Measurements from ENCODE around the gene LGI2.

DNA sequence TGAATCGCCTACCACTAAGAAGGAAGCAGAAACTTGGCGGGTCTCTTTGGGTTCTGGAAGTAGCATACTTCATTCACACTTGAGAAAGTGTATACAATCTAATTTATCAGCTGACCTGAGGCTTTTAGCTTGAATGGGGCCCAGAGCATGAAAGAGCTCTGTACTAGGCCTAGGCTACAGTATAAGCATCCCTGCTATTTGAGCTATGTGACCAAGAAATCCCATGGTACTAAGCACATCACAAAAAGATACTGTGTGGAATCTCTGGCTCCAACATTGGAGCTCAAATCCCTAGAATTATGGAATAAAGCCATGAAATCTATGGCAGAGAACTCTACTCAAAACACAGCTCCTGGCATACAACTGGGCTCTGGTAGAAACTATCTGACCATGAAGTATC is 74.0 kb downstream of the LGI2 start:
- TF ChIP-seq TAF1 (IDR thresholded peaks at IDR 0.05; ENCODE audit: borderline replicate concordance, low read depth, low read length) (no peak), POLR2AphosphoS5 (IDR thresholded peaks at IDR 0.05; ENCODE audit: low read depth, low read length) (no peak), FOSL2 (IDR thresholded peaks at IDR 0.05; ENCODE audit: borderline replicate concordance, low read depth) (no peak), GATA2 (CRISPR knock-in tag; IDR thresholded peaks at IDR 0.05) (no peak), EP300 (IDR thresholded peaks at IDR 0.05; ENCODE audit: borderline replicate concordance in 1 of 2, low read depth in 1 of 2, low read length in 1 of 2) (no peak)
- TF ChIP-seq, protein P1, sequence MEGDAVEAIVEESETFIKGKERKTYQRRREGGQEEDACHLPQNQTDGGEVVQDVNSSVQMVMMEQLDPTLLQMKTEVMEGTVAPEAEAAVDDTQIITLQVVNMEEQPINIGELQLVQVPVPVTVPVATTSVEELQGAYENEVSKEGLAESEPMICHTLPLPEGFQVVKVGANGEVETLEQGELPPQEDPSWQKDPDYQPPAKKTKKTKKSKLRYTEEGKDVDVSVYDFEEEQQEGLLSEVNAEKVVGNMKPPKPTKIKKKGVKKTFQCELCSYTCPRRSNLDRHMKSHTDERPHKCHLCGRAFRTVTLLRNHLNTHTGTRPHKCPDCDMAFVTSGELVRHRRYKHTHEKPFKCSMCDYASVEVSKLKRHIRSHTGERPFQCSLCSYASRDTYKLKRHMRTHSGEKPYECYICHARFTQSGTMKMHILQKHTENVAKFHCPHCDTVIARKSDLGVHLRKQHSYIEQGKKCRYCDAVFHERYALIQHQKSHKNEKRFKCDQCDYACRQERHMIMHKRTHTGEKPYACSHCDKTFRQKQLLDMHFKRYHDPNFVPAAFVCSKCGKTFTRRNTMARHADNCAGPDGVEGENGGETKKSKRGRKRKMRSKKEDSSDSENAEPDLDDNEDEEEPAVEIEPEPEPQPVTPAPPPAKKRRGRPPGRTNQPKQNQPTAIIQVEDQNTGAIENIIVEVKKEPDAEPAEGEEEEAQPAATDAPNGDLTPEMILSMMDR (IDR thresholded peaks at IDR 0.05), result no peak

All from SK-N-SH (cell line).